GM23338 (cell line): ENCODE results near the gene NTM.

ENCODE experiments used
- CREB1 ChIP-seq: fragments of 250-450 bp; sonication (Bioruptor Pico); IDR thresholded peaks from 2 replicates; pipeline ENCODE4 v1.5.0; 2020; ENCODE audit warnings: low read depth, mild to moderate bottlenecking, moderate library complexity
- CTCF ChIP-seq, 2 experiments: fragments of 200-600 bp in 1 of 2; sonication (generic) in 1 of 2; conservative IDR thresholded peaks; 2 replicates each; pipeline versions ENCODE4 v1.5.1 to v1.6.1; 2016 to 2017; ENCODE audit warnings: antibody characterized with exemption in 2 of 2, low read depth in 2 of 2, mild to moderate bottlenecking in 2 of 2, moderate library complexity in 1 of 2
- EZH2 ChIP-seq: fragments of 200-600 bp; sonication (generic); IDR thresholded peaks from one replicate; pipeline ENCODE4 v1.8.0; 2017; ENCODE audit warnings: antibody characterized with exemption, mild to moderate bottlenecking, low read depth; ENCODE audit not compliant: unreplicated experiment
- EZH2phosphoT487 ChIP-seq: fragments of 200-600 bp; sonication (generic); IDR thresholded peaks from one replicate; pipeline ENCODE4 v1.8.1; 2018; ENCODE audit warnings: antibody characterized with exemption; ENCODE audit not compliant: unreplicated experiment
- POLR2AphosphoS5 ChIP-seq: IDR thresholded peaks from 2 replicates; pipeline ENCODE4 v1.6.1; 2016; ENCODE audit warnings: antibody characterized with exemption, low read depth

DNA sequence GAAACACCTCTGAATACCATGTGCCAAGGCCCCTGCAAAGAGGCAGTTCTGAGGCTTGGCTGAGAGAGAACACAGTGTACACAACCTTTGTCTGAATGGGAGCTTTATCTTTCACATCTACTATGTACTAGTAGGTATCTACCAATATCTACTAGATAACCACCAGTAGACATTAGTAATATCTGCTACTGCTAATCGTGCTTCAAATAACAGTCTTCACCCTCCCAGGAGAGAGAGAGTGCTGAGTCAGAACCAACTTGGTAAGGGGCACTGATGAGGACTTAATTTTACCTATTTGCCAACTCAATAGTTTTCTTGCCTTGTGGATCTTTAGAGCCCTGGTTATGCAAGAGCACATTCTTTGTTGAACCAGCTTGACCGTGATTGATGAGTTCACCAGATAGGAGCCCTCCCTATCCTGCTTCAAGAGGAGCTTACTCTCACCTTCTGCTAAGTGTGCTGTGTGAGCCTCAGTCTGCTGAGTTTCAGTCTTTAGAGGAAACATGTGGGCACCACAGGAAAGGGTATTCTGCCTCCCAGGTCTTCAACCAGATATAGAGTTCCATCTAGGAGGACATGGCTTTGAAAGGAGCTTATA lies 967.5 kb downstream of the NTM start:
- no peak for TF ChIP-seq EZH2
- no peak for TF ChIP-seq CTCF (conservative IDR thresholded peaks at IDR 0.05; ENCODE audit: low read depth in 2 of 2)
- no peak for TF ChIP-seq CREB1 (CRISPR knock-in tag)
- no peak for TF ChIP-seq POLR2AphosphoS5
- TF ChIP-seq EZH2phosphoT487 = no peak
